Measurements from ENCODE around the gene NISCH. TPM values are rescaled to one million over a fixed set of nuclear protein-coding genes. Genes with fewer than 3 reads are reported as not detected.

NISCH gene
- total RNA-seq, 1 experiment from 2014 or later: 48.6 TPM

- DNase-seq (ENCODE audit: low spot score): no peak
- intact Hi-C loops (cut with micrococcal nuclease; ENCODE audit: unreplicated experiment): no loop called here
- peaks cover 11% of the 10 kb centered on the region for H3K36me3 ChIP-seq (ENCODE audit: insufficient read depth, low read length, poor library complexity, severe bottlenecking)
- H3K4me1 ChIP-seq (ENCODE audit: insufficient read depth, low read length, poor library complexity, severe bottlenecking): peaks cover 3% of the 10 kb centered on the region
- ChIA-PET CTCF (no interaction called here), POLR2A (ENCODE audit: low non-redundant PET) (no interaction called here)
- no TSS peak for BruUV-seq (replicated peaks)
- H3K27me3 ChIP-seq (replicated peaks; ENCODE audit: insufficient read depth, low read depth, low read length, poor library complexity): no peaks in the 10 kb centered on the region
- TF ChIP-seq EZH2 (IDR thresholded peaks at IDR 0.05; ENCODE audit: borderline replicate concordance, low read depth, low read length, poor library complexity, severe bottlenecking): no peak
- no peak for TF ChIP-seq CTCF (conservative IDR thresholded peaks at IDR 0.05; ENCODE audit: low read depth, low read length)
- H3K4me3 ChIP-seq (ENCODE audit: low read depth, low read length, poor library complexity, severe bottlenecking): peak overlapping the region; percentile 77
- H3K9me3 ChIP-seq (ENCODE audit: low read depth, low read length, poor library complexity, severe bottlenecking): no peaks in the 10 kb centered on the region
- peak overlapping the region; percentile 76 for H3K27ac ChIP-seq (ENCODE audit: low read depth, low read length, poor library complexity, severe bottlenecking)
These were observed 880 bp downstream of the NISCH start for GRCh38 chr3:52456169-52456799.

- Histone ChIP-seq H3K36me3 (ENCODE audit: insufficient read depth, low read length, poor library complexity, severe bottlenecking) (peaks cover 11% of the 10 kb centered on the region), H3K27me3 (replicated peaks; ENCODE audit: insufficient read depth, low read depth, low read length, poor library complexity) (no peaks in the 10 kb centered on the region), H3K9me3 (ENCODE audit: low read depth, low read length, poor library complexity, severe bottlenecking) (no peaks in the 10 kb centered on the region), H3K27ac (ENCODE audit: low read depth, low read length, poor library complexity, severe bottlenecking) (peak overlapping the region; percentile 76), H3K4me3 (ENCODE audit: low read depth, low read length, poor library complexity, severe bottlenecking) (peak overlapping the region; percentile 77), H3K4me1 (ENCODE audit: insufficient read depth, low read length, poor library complexity, severe bottlenecking) (peaks cover 3% of the 10 kb centered on the region)
- ChIA-PET POLR2A (ENCODE audit: low non-redundant PET) (no interaction called here), CTCF (no interaction called here)
- intact Hi-C loops (cut with micrococcal nuclease; ENCODE audit: unreplicated experiment): no loop called here
- no peak for DNase-seq (ENCODE audit: low spot score)
- TF ChIP-seq EZH2 (IDR thresholded peaks at IDR 0.05; ENCODE audit: borderline replicate concordance, low read depth, low read length, poor library complexity, severe bottlenecking) (no peak), CTCF (conservative IDR thresholded peaks at IDR 0.05; ENCODE audit: low read depth, low read length) (no peak)
- no TSS peak for BruUV-seq (replicated peaks)
These were observed 1.4 kb downstream of the NISCH start for GRCh38 chr3:52456800-52457183.

- no peak for DNase-seq (ENCODE audit: low spot score)
- Histone ChIP-seq H3K36me3 (ENCODE audit: insufficient read depth, low read length, poor library complexity, severe bottlenecking) (peaks cover 11% of the 10 kb centered on the region), H3K4me3 (ENCODE audit: low read depth, low read length, poor library complexity, severe bottlenecking) (no peak overlapping the region), H3K27me3 (replicated peaks; ENCODE audit: insufficient read depth, low read depth, low read length, poor library complexity) (no peaks in the 10 kb centered on the region), H3K9me3 (ENCODE audit: low read depth, low read length, poor library complexity, severe bottlenecking) (no peaks in the 10 kb centered on the region), H3K27ac (ENCODE audit: low read depth, low read length, poor library complexity, severe bottlenecking) (no peak overlapping the region), H3K4me1 (ENCODE audit: insufficient read depth, low read length, poor library complexity, severe bottlenecking) (peaks cover 3% of the 10 kb centered on the region)
- CTCF ChIA-PET: no interaction called here
- intact Hi-C loops (cut with micrococcal nuclease; ENCODE audit: unreplicated experiment): no loop called here
- no peak for TF ChIP-seq EZH2 (IDR thresholded peaks at IDR 0.05; ENCODE audit: borderline replicate concordance, low read depth, low read length, poor library complexity, severe bottlenecking)
- no peak for TF ChIP-seq CTCF (conservative IDR thresholded peaks at IDR 0.05; ENCODE audit: low read depth, low read length)
- BruUV-seq (replicated peaks): TSS peak; percentile 12
- POLR2A ChIA-PET (ENCODE audit: low non-redundant PET): no interaction called here
These were observed 2.8 kb downstream of the NISCH start for GRCh38 chr3:52458031-52458760.
